ENCODE data around the gene SMIM3. TPM values are rescaled to one million over a fixed set of nuclear protein-coding genes. Genes with fewer than 3 reads are reported as not detected.

The SMIM3 gene
- total and polyA plus RNA-seq, 2 experiments from 2014 or later = 44.2 to 47.7 TPM

DNA sequence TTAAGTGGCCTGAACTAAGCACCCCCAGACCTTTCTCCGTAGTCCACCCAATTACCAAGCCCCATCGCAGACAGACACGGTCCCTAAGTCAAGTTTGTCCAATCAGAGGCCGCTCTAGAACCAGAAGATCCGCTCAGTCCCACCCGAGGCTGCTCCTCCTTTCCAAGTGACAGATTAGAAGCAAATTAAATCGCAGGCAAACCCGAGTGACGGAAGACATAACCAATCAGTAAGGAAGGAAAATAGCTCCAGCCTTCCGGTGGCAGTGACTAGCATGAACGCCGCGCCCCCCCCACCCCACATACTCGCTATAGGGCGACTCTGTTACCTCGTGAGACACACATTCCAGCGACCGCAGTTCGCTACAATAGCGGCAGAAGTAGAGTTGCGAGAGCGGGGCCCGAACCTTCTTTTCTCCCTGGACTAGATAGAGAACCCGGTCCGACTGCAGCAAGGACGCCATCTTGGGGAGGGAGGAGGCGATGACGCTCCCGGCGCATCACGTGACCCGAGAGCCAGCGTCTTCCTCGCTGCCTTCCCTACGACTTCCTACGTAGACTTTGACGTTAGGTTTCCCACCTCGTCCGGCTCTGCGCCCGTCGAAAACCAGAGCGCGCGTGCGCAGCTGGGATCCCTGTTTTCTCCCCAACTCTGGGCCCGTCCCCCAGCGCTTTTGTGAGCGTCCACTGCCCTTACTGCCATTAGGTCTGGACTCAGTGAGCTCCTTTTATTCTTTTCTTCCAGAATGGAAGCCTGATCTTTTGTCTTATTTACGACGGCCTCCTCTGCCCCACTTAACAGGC is 19.8 kb upstream of the SMIM3 start, which contains the start of gene DCTN4:
Gene DCTN4, minus strand, starts transcription at position 487 of the 803 bp plus-strand sequence. Its CDS starts 24 bp downstream, at position 463.
- Histone ChIP-seq H3K9me2 (replicated peaks; ENCODE audit: insufficient read depth) (no peaks in the 10 kb centered on the region), H2AFZ (peak within 1 kb of the TSS; percentile 81), H3K4me1 (ENCODE audit: insufficient read depth) (peaks cover 20% of the 10 kb centered on the region), H3K79me2 (peaks cover 43% of the 10 kb centered on the region), H3K27ac (peak within 1 kb of the TSS; percentile 96), H3K27me3 (no peaks in the 10 kb centered on the region), H4K20me1 (ENCODE audit: insufficient read depth, poor library complexity, severe bottlenecking) (no peaks in the 10 kb centered on the region), H3K4me3 (peak within 1 kb of the TSS; percentile 41), H3K36me3 (replicated peaks; ENCODE audit: insufficient read depth, low read depth) (no peaks in the 10 kb centered on the region), H3K9me3 (ENCODE audit: low read depth) (no peaks in the 10 kb centered on the region), H3K4me2 (peak within 1 kb of the TSS; percentile 78)
- TF ChIP-seq, protein P1, sequence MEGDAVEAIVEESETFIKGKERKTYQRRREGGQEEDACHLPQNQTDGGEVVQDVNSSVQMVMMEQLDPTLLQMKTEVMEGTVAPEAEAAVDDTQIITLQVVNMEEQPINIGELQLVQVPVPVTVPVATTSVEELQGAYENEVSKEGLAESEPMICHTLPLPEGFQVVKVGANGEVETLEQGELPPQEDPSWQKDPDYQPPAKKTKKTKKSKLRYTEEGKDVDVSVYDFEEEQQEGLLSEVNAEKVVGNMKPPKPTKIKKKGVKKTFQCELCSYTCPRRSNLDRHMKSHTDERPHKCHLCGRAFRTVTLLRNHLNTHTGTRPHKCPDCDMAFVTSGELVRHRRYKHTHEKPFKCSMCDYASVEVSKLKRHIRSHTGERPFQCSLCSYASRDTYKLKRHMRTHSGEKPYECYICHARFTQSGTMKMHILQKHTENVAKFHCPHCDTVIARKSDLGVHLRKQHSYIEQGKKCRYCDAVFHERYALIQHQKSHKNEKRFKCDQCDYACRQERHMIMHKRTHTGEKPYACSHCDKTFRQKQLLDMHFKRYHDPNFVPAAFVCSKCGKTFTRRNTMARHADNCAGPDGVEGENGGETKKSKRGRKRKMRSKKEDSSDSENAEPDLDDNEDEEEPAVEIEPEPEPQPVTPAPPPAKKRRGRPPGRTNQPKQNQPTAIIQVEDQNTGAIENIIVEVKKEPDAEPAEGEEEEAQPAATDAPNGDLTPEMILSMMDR (IDR thresholded peaks at IDR 0.05; ENCODE audit: poor library complexity) = no peak
- no peak for TF ChIP-seq EZH2 (IDR thresholded peaks at IDR 0.05; ENCODE audit: borderline replicate concordance)
- no peak for TF ChIP-seq EZH2phosphoT487 (IDR thresholded peaks at IDR 0.05; ENCODE audit: low read depth, severe bottlenecking, unreplicated experiment)
- peak; percentile 98 for DNase-seq (ENCODE audit: low spot score)
- 3% methylated on average over 51 of the region's 51 CpGs for WGBS (ENCODE audit: low lambda C conversion rate, missing lambda C conversion rate)

DNA sequence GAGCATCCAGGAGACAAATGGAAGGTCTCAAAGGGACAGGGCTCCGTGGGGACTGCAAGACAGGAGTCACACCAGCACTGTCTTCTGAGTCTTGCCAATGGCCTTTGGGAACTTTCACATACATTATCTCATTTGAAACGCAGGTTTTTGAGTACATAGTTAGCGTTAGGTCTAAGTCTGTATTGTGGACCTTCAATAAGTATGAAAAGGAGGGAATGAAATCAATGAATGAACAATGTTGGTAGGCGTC is 19.3 kb upstream of the SMIM3 start:
- no peaks in the 10 kb centered on the region for H3K27me3 ChIP-seq
- no peak overlapping the region for H3K4me3 ChIP-seq
- TF ChIP-seq EZH2 (IDR thresholded peaks at IDR 0.05; ENCODE audit: borderline replicate concordance) (no peak), EZH2phosphoT487 (IDR thresholded peaks at IDR 0.05; ENCODE audit: low read depth, severe bottlenecking, unreplicated experiment) (no peak)
- TF ChIP-seq, protein P1 (IDR thresholded peaks at IDR 0.05; ENCODE audit: poor library complexity) = no peak
- DNase-seq (ENCODE audit: low spot score) = no peak
- H3K9me2 ChIP-seq (replicated peaks; ENCODE audit: insufficient read depth) = no peaks in the 10 kb centered on the region
- no peaks in the 10 kb centered on the region for H3K36me3 ChIP-seq (replicated peaks; ENCODE audit: insufficient read depth, low read depth)
- peak overlapping the region; percentile 96 for H3K27ac ChIP-seq
- peaks cover 38% of the 10 kb centered on the region for H3K79me2 ChIP-seq
- peak overlapping the region; percentile 81 for H2AFZ ChIP-seq
- peaks cover 25% of the 10 kb centered on the region for H3K4me1 ChIP-seq (ENCODE audit: insufficient read depth)
- H3K4me2 ChIP-seq = peak overlapping the region; percentile 72
- 55% methylated on average over 4 of the region's 4 CpGs for WGBS (ENCODE audit: low lambda C conversion rate, missing lambda C conversion rate)
- H3K9me3 ChIP-seq (ENCODE audit: low read depth) = no peaks in the 10 kb centered on the region
- H4K20me1 ChIP-seq (ENCODE audit: insufficient read depth, poor library complexity, severe bottlenecking) = no peaks in the 10 kb centered on the region

DNA sequence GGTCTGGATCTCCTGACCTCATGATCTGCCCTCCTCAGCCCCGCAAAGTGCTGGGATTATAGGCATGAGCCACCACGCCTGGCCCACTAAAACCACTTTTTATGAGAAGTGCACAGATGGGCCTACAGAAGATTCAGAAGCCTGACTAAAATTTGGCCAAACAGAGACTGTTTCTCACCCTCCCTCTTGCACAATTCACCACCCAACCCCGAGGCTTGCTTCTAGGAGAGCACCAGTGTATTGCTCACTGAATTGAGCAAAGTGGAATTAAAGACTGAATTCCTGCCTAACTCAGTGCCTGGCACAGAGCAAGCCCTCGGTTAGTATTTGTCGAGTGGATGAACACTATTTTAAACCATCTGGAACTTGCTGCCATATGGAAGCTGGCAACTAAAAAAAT is 16.3 kb upstream of the SMIM3 start:
- Histone ChIP-seq H3K4me2 (no peak overlapping the region), H3K4me1 (ENCODE audit: insufficient read depth) (peaks cover 19% of the 10 kb centered on the region), H3K4me3 (no peak overlapping the region), H3K36me3 (replicated peaks; ENCODE audit: insufficient read depth, low read depth) (no peaks in the 10 kb centered on the region), H2AFZ (no peak overlapping the region), H3K9me3 (ENCODE audit: low read depth) (no peaks in the 10 kb centered on the region), H3K27ac (peak overlapping the region; percentile 80), H3K79me2 (peaks cover 9% of the 10 kb centered on the region), H3K9me2 (replicated peaks; ENCODE audit: insufficient read depth) (no peaks in the 10 kb centered on the region), H4K20me1 (ENCODE audit: insufficient read depth, poor library complexity, severe bottlenecking) (no peaks in the 10 kb centered on the region), H3K27me3 (no peaks in the 10 kb centered on the region)
- TF ChIP-seq EZH2phosphoT487 (IDR thresholded peaks at IDR 0.05; ENCODE audit: low read depth, severe bottlenecking, unreplicated experiment) (no peak), EZH2 (IDR thresholded peaks at IDR 0.05; ENCODE audit: borderline replicate concordance) (no peak)
- TF ChIP-seq, protein P1 (IDR thresholded peaks at IDR 0.05; ENCODE audit: poor library complexity) = no peak
- DNase-seq (ENCODE audit: low spot score) = no peak
- WGBS (ENCODE audit: low lambda C conversion rate, missing lambda C conversion rate) = 84% methylated on average over 5 of the region's 5 CpGs

Measured in hepatocyte (in vitro differentiated cells).